HG03439 (cell line): Measurements from ENCODE around the gene CFAP161.
"Not testable (repeated sequence)": the region's sequence is repeated elsewhere in the genome, so short reads cannot be mapped to it uniquely, and the experiment has no call there.

Source experiments
- ATAC-seq: cut with Tn5 transposase; IDR thresholded peaks from one replicate; pipeline ENCODE4 v1.9.1; 2021; ENCODE audit warnings: mild to moderate bottlenecking, moderate library complexity; ENCODE audit not compliant: unreplicated experiment

The CFAP161 gene

DNA sequence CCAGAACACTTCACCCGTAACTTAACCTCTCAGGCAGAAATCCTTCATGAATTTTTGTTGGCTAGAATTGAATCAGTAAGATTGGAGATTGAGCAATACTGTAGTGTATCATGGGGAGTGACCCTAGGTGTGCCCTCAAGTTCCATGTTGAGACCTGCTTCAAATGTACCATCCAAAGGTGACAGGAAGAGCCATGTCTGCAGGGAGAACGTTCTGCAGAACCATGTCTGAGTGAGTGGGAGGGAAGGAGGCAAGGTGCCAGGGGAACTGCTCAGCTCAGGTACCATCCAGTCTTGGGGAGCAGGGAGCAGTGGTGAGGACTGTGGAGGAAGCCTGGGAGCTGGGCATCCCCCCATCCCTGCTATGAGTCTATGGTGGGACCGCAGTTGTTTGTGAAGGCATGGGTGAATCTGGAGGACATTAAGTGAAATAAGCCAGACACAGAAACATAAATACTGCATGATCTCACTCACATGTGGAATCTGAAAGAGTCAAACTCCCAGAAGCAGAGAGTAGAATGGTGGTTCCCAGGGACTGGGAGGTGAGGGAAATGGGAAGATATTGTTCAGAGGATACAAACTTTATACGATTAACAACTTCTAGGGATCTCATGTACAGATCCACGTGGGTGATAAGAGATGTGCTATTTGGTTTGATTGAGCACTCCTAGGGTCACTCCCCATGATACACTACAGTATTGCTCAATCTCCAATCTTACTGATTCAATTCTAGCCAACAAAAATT lies 23.3 kb downstream of the CFAP161 start:
- no peak for ATAC-seq

DNA sequence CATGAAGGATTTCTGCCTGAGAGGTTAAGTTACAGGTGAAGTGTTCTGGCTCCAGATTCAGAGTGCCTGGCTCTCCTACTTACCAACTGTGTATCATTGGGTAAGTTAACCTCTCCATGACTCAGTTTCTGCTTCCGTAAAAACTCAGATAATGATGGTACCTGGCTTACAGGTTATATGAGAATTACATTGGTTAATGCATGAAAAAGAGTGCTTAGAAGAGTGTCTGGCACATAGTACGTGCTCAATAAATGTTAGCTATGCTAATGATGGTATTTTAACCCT lies 23.8 kb downstream of the CFAP161 start:
- no peak for ATAC-seq

DNA sequence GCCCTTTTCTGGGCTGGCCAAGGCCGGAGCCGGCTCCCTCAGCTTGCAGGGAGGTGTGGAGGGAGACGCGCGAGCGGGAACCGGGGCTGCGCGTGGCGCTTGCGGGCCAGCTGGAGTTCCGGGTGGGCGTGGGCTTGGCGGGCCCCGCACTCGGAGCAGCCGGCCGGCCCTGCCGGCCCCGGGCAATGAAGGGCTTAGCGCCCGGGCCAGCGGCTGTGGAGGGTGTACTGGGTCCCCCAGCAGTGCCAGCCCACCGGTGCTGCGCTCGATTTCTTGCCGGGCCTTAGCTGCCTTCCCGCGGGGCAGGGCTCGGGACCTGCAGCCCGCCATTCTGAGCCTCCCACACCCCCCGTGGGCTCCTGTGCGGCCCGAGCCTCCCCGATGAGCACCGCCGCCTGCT lies 24.5 kb downstream of the CFAP161 start:
- ATAC-seq: not testable (repeated sequence)

DNA sequence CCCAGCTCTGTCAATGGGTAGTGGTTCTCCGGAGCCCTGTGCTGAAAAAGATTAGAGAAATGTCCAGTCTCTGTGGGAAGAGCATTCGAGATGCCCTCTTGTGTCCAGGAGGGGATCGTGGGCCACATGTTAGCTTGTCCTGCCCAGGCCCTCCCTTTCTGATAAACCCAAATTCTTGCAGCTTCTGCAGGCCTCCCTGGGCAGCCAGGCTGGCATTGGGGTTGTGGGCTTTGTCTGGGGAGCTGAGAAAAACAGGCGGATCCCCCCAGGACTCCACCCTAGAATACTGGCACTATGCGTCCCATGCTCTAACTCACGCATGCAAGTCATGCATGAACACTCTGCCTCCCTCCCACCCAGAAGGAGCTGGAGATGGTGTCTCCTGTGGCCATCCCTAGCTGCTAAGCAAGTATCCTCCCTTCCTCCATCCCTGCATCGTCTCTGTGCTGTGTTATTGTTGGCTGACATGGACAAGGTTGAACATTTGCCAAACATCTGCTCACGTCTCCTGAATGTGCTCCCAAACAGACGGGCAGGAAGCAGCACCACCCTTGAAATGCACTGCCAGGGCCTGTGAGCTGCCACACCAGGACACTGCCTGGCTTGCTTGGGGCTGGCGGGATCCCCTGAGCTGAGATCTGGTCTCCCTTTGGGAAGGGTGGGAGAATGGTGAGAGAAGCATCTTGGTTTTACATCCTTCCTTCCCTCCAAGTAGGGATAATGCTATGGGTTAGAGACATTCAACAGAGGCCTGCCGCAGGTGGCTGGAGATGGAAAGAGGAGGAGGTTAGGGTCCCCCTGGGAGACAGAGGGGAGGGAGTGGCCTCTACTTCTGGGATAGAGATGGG lies 26.5 kb downstream of the CFAP161 start:
- no peak for ATAC-seq

DNA sequence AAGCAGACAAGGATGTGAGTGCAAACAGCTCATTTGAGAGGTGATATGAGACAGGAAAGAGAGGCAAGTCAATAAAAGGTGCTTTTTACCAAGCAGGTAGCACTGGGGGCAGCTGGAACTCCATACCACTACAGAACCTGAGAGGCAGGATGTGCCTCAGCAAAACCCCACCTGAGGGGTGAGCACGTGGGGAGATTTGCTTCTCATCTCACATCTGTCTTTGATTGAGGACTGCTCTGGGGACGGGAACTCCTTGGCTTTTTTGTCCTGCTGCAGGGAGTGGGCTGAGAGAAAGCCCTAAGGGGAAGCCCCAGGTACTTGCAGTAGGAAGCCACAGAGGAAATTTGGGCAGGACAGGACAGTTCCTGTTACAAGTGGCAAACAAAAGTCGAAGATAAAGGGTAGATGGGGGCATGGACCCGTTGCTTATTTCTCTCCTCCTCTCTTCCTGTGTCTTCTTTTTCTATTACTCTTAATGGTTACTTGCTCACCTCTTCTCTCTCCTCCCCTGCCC lies 27.1 kb downstream of the CFAP161 start:
- no peak for ATAC-seq

DNA sequence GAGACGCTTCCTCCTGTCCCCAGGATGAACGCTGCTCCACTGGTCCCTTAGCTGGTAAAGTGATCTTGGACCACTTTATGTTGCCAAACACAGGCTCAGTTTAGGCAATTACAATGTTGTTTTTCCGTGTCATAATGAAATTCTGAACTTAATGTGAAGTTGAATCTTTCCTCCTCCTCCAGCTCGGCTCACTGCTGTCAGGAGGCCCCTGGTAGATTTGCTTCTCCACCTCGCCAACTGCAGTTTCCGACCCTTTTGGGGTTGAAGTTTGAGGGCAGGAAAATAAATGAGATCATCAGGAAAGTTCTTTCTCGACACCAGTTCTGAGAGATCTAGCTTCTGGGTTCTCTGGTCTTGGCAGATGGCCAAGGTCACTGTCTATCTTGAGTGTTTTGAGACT lies 27.8 kb downstream of the CFAP161 start:
- no peak for ATAC-seq

DNA sequence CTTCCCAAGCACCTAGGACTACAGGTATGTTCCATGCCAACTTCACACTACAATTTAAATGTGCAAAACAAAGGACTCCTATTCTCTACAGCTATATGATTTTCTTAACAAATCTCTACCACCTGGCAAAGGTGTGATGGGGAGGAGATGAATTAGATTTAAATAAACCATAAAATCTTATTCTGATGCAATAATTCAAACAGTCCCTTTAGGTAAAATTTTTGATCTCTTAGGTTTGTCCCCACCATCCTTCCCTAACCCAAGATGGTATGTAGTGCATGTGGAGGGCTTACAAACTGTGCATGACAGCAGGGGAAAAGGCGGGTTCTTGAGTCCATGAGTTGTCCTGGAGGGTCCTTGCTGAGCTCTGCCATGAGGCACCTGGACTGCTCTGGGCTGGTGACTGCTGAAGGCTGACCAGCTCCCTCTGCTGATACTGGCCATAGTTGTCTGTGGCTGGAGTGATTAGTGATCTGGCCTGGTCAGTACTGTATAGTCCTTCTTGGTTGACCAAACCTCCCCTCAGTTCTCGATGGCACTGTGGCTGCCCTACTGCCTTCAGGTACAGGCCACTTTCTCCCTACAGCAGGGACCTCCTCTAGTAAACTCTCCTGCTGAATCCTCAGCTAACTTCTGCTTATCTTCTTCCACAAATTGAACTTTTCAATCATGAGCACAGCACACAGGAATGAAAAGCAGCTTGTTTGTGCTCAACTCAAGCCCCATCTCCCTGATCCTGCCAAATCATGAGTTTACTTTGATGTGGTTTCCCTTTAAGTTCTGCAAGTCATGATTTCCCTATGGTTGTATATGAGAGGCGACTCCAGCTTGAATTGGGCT lies 30.1 kb downstream of the CFAP161 start:
- ATAC-seq: no peak

DNA sequence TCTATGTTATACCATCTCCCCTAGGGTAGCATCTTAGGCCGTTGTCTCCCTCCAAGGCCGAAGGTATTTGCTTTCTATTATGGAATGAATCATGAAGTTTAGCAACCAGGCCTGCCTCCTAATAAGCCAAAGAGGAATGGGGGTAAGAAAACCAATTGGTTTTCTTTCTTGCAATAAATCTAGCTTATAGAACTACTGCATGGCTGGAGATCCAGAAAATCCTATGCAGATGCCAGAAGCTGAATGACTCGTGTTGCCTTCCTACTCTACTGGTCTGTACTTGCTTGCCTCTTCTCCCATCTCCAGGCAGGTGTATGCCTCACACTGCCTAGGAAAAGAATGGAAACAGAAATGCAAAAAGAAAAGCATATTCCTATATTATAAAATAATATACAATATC lies 31.5 kb downstream of the CFAP161 start:
- no peak for ATAC-seq

DNA sequence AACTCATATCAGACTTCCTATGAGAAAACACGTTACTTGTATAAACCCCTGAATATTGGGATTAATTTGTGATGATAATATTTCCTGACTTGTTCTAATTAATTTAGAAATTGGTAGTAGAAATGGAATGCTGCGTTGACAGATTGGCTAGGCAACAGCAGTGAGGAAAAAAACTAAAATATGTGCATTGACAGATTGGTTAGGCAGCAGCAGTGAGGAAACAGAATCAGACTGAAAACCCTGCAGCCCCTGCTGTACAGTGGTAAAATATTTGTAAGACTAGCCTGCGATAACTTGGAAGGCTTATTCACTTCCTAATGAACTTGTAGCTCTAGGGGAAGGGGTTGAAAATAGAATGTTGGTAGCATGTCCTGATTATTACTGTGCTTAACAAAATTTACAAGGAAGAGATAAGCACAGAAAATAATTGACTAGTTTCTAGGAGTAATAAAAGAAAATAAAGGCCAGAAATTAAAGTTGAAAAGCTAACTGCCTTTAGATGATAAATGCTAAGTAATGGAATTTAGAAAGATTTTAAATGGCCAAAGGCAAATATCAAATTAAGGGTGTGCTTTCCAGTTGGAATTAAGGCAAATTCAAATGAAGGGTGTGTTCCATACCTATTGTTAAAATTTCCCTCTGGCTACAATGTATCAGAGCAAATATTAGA lies 32.7 kb downstream of the CFAP161 start:
- no peak for ATAC-seq

DNA sequence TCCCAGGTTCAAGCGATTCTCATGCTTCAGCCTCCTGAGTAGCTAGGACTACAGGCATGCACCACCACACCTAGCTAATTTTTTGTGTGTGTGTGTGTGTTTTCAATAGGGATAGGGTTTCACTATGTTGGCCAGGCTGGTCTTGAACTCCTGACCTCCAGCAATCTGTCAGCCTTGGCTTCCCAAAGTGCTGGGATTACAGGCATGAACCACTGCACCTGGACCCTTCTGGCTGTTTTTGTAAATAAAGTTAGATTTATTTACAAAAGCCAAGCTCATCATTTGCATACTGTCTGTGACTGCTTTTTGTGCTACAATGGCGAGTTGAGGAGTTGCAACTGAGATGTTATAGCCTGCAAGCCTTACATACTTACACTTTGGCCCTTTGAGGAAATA lies 34.1 kb downstream of the CFAP161 start:
- ATAC-seq: no peak

DNA sequence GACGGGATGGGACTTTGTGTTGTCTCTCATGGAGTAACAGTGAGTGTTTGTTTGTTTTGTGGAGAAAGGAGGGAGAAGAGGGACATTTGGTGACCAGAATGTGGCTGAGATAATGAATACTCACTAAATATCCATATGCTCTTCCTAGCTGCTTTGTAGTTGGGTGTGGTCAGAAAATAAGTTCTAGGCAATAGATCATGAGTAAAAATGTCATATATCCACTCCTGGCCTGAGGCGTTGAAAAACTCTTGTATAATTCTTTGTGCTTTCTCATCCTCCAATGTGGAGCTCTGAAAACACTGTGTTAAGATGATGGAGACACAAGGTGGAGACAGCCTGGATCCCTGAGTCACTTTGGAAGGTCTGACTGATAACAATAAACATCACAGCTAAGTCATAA lies 34.6 kb downstream of the CFAP161 start:
- ATAC-seq: no peak

DNA sequence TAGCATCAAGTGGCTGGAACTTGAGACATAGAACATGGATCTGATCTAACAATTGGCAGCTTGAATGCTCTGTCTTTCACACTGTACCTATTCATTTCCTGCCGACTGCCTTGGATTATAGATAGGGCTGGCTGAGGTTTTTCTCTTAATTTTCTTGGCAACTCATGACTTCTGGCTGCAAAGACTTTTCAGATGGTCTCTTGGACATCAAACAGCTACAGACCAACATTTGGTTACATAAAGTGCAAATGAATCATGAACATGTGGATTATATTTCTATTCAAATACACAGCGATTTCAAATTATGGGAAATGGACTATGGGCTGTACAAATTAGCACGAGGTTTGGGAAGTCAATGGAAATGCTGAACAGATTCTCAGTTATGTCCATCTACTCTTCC lies 36.4 kb downstream of the CFAP161 start:
- no peak for ATAC-seq

DNA sequence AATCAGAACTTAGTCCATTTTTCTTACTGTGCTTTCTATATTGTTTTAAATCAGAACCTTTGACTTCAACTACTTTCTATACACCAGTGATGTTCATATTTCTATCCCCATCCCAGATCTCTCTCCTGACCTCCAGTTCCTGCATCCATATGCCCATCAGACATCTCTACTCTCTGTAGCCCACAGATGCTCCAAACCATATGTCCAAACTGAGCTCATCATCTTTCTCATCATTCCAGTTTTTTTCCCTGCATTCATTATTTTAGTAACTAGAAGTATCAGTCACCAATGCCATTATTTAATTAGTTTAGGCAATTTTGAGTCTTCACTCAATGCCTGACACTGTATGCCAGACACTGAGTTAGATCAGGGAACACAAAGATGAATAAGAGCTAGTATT lies 37.2 kb downstream of the CFAP161 start:
- no peak for ATAC-seq

DNA sequence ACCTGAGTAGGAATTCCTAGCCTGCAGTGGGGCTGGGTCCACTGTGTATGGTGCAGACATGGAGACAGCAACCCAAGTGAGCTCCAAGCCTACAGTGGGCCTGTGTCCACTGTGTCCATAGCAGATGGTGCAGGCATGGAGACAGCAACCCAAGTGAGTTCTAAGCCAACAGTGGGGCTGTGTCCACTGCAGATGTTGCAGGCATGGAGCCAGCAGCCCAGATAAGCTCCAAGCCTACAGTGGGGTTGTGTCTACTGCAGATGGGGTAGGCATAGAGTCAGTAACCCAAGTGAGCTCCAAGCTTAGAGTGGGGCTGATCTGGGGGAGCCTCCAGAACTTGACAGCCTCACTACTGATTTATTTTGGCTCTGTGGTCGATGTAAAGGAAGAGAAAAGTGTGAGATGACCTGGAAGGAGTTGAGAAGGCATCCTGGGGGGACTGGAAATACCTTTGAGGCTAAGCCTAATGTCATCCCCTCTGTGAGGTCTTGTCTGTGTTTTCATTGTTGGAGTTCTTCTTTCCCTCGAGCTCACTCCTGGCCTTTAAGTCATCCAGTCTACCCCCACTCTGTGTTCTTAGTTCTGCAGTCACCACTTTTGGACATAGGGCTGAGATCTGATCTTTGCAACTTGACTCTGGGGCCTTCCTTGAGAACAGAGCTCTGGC lies 40.2 kb downstream of the CFAP161 start:
- no peak for ATAC-seq

DNA sequence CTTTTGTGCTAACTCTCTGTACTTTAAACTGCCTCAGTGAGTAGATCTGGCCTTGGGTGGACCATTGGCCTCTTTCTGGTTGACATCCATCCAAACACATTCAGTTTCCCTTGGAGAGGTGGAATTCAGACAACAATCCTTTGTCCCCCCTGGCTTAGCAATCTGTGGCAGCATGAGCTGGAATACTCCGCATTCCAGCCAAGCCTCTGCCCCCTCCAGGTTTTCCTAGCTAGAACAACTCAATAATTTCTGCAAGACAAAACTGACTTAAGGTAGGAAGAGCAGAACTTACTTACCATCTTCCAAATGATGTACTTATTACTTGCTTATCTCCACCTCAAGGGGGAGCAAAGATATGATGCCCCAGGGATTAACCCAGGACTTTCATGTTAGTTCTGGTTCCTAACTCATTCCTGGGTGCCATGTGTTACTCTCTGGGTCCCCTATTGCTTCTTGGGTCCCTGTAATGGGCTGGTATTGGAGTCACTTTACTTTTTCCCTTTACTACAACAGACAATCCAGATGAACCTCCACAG lies 40.8 kb downstream of the CFAP161 start:
- ATAC-seq: no peak

DNA sequence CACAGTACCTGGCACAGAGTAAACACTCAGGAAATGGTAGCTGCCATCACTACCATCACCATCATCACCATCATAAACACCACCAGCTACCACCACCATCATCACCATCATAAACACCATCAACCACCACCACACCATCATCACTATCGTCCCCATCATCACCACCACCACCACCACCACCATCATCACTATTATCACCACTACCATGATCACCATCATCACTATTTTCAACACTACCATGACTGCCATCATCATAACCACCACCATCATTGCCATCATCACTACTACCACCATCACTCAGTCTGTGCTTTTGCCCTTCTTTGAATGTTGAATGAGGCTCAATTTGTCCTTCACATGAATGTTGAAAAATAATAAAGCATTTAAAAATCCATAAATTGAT lies 41.4 kb downstream of the CFAP161 start:
- no peak for ATAC-seq

DNA sequence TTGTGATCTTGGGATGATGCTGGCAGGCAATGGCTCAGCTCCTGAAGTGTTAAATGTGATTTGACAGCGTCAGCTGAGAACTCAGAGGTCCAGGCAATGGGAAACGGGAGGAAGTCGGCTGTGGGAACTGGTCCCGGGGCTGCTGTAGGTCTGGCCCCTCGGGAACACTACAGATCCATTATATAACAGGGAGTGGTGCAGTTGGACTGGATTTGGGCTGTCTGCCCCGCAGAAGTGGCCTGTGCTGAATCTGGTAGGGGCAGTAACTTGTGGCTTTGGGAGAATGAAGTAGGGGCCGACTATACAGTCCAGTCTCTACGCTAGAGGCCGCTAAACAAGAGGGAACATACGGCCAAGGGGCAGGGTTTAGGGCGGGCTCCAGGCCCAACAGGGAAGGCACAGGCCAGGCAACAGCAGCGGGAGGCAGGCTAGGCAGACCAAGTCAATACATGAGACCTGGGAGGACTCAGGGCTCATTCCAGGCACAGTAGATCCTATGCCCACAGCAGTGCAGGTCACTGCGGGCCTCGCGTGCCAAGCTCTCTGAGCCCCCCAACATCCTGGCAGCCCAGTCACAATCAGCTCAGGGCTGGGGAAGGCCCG lies 42.3 kb downstream of the CFAP161 start:
- no peak for ATAC-seq

DNA sequence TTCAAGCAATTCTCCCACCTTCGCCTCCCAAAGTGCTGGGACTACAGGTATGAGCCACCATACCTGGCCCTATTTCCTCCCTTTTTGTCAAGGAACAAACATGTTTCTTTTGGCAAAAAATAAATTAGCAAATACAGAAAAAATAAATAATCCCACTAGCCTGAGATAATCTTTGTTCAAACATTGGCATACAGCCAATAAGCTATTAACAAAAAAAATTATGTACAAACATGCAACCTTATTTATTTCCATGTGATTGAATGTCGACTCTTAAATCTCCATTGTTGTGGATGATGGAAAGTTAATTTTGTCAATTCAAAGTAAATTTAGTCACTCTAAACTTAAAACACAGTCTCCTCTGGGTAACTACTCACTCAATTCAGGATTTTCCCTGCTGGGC lies 44.3 kb downstream of the CFAP161 start:
- no peak for ATAC-seq

DNA sequence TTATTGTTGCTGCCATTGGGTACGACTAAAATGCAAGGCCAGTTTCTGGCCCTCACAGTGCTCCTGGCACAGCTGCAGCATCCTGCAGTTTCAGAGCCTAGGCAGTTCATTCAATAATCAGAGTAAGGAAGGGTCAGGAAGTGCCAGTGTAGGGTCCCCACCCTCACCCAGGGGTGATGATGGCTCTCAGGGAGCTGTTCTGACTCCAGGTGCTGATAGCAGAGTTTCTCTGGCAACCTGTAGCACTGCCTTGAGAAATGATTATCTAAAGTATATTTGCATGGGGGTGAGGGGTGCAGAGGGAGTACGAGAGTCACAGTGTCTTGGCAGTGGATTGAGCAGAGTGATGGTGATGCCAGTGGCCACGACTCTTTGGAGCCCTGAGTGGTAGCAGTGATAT lies 47.1 kb downstream of the CFAP161 start:
- no peak for ATAC-seq
